Bone marrow (tissue), 2 donors: ENCODE results near the gene GMPPB.
"Not testable (repeated sequence)": the region's sequence is repeated elsewhere in the genome, so short reads cannot be mapped to it uniquely, and the experiment has no call there.

Experiments used
- DNase-seq, 2 donors: peaks; one replicate each; lab custom pipeline; 2025; lab: John Stamatoyannopoulos, UW

The GMPPB gene

GRCh38 chr3:49723628-49724551 lies at the start of gene GMPPB:
GMPPB (minus strand) TSS chr3:49723951; CDS start chr3:49723726, 225 bp downstream.
- DNase-seq, result peak; percentile 85 to 88

GRCh38 chr3:49772703-49773102 lies 49.0 kb upstream of the GMPPB start:
- DNase-seq, result no peak

- no peak for DNase-seq
These were observed 47.7 kb upstream of the GMPPB start for GRCh38 chr3:49771340-49771938.

- DNase-seq, result no peak
These were observed 46.2 kb upstream of the GMPPB start for GRCh38 chr3:49769926-49770325.

GRCh38 chr3:49769286-49769915 lies 45.6 kb upstream of the GMPPB start:
- no peak for DNase-seq

- DNase-seq, result no peak
These were observed 40.2 kb upstream of the GMPPB start for GRCh38 chr3:49763981-49764380.

- DNase-seq, result no peak
These were observed 37.9 kb upstream of the GMPPB start for GRCh38 chr3:49761661-49762060.

GRCh38 chr3:49759226-49759625 lies 35.5 kb upstream of the GMPPB start:
- no peak for DNase-seq

- no peak for DNase-seq
These were observed 33.4 kb upstream of the GMPPB start for GRCh38 chr3:49757197-49757596.

GRCh38 chr3:49756036-49756435 lies 32.3 kb upstream of the GMPPB start:
- DNase-seq, result no peak

- no peak for DNase-seq
These were observed 30.8 kb upstream of the GMPPB start for GRCh38 chr3:49754536-49754935.

- no peak for DNase-seq
These were observed 27.8 kb upstream of the GMPPB start for GRCh38 chr3:49751501-49751900.

GRCh38 chr3:49750056-49750455 lies 26.3 kb upstream of the GMPPB start:
- DNase-seq, result no peak

- not testable (repeated sequence) for DNase-seq
These were observed 25.1 kb upstream of the GMPPB start for GRCh38 chr3:49748874-49749273.

GRCh38 chr3:49747792-49748480 lies 24.2 kb upstream of the GMPPB start:
- DNase-seq, result no peak

- no peak for DNase-seq
These were observed 22.2 kb upstream of the GMPPB start for GRCh38 chr3:49745986-49746385.

GRCh38 chr3:49740427-49740826 lies 16.7 kb upstream of the GMPPB start:
- no peak for DNase-seq

GRCh38 chr3:49738067-49738713 lies 14.4 kb upstream of the GMPPB start:
- DNase-seq, result no peak

- DNase-seq, result no peak
These were observed 11.0 kb upstream of the GMPPB start for GRCh38 chr3:49734752-49735151.

GRCh38 chr3:49733551-49733950 lies 9.8 kb upstream of the GMPPB start:
- no peak for DNase-seq

- no peak for DNase-seq
These were observed 8.8 kb upstream of the GMPPB start for GRCh38 chr3:49732597-49732996.
